Activated CD8-positive, alpha-beta memory T cell treated with anti-CD3 and anti-CD28 coated beads for 48 hours (primary cell): ENCODE measurements around the gene NOX1.
"Not testable (repeated sequence)": the region's sequence is repeated elsewhere in the genome, so short reads cannot be mapped to it uniquely, and the experiment has no call there.

Source experiments
- DNase-seq, 3 experiments: peaks; one replicate each; pipeline ENCODE4 v3.0.0-alpha.2; 2020; ENCODE audit warnings: low read depth in 2 of 3, low spot score in 2 of 3

Gene NOX1

GRCh38 chrX:100819837-100820666 lies 54.1 kb downstream of the NOX1 start, which contains the start of gene CSTF2:
Gene CSTF2, plus strand, starts transcription at chrX:100820391. Its CDS starts 26 bp downstream, at chrX:100820417.
- DNase-seq: peak; percentile 40 to 52 (median 40)

DNA sequence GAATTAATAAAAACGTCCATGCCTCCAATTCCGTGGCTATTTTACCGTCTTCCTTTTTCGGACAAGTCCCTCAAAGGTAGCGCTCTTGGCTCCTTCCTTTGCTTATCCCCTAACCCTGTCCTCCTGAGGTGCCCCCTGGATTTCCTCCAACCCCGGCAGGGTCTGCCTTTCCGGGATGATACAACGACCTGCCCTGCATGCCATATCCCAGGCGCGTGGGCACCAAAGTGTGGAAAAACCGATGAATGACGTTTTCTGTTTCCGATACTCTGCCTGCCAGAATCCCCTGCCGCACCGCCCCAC lies 54.7 kb downstream of the NOX1 start:
- no peak for DNase-seq

- no peak for DNase-seq
These were observed 56.8 kb downstream of the NOX1 start for GRCh38 chrX:100817340-100817739.

GRCh38 chrX:100812216-100813158 lies 61.7 kb downstream of the NOX1 start:
- no peak for DNase-seq

- DNase-seq: not testable (repeated sequence)
These were observed 65.9 kb downstream of the NOX1 start for GRCh38 chrX:100808265-100808664.

DNA sequence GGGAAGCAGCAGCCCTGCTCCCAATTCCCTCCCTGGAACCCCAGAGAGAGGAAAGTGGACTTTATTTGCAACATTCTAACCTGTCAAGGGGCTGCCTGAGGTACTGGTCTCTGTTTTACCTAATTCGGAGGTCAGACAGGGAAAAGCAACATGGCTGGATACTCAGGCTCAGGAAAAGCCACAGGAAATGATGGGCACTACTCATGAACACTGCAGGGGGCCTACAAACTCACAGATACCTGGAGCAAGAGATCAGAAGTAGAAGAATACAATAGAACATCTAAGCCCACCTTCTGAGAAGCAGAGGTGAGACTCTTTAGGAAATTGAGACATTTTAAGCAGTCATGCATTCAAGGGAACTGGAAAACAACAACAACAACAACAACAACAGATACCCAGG lies 69.4 kb downstream of the NOX1 start:
- DNase-seq: no peak

DNA sequence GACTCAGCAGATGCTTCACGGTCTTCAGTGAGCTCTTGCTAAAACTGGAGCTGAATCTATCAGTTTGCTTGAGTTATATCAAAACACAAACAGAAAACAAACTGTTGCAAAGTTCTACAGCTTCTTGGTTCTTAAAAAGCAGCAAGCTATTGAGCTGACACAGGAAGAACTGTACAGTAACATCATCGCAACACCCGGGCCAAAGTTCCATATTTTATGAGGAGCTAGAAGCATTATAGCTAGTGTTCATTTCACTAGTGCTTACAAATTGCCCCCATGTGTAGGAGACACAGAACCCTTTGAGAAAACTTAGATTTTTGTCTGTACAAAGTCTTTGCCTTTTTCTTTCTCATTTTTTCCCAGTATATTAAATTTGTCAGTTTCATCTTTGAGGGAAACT lies 71.3 kb downstream of the NOX1 start:
- DNase-seq: no peak

DNA sequence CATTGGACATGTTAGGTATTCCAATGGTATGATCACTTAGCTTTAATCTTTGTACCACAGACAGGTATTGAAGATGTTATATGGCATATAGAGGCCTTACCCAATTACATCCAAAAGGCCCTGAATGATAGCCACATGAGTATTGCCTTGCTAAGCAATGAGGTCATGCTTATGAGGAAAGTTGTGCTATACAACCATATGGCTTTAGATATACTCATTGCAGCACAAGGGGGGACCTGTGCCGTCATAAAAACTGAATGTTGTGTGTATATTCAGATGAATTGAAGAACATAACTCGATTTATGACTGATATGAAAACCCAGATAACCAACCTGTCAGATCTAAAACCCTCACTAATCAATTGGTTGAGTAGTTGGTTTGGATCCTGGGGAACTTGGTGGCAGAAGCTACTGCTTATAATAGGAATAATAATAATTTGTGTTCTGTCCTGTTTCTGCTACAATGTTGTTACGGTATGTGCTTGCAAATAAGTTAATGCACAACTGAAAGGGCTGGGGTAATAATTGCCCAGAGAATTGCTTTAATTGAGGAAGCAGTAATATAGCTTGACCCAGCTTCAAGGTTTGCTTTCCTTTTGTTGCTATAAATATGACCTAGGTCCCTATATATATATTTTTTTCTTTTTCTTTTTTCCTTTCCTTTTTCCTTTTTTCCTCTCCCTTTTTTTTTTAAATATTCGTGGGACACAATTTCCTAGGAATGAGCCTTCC lies 75.5 kb downstream of the NOX1 start:
- no peak for DNase-seq

DNA sequence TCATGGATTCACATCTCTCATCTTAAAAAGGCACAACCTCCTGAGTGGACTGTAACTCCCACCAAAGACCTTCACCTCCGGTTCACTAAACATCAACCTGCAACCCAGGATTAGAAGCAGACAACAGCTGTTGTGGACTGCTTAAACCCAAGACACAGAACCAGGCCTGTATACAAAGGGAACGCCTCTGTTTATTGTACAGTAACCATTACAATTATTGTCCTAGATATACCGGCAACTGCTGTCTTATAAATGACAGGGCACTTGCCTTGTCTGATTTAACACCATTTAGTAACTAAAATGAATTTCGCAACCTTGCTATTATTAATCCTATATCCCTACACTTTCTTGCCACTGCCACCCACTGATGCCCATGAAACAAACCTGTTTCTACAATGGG lies 76.8 kb downstream of the NOX1 start:
- no peak for DNase-seq

GRCh38 chrX:100796371-100796770 lies 77.8 kb downstream of the NOX1 start:
- not testable (repeated sequence) for DNase-seq
